Measurements from ENCODE around the gene FAM89B.
A peak's percentile ranks its signal among the peaks of the same experiment; 100 is the strongest.

The FAM89B gene

DNA sequence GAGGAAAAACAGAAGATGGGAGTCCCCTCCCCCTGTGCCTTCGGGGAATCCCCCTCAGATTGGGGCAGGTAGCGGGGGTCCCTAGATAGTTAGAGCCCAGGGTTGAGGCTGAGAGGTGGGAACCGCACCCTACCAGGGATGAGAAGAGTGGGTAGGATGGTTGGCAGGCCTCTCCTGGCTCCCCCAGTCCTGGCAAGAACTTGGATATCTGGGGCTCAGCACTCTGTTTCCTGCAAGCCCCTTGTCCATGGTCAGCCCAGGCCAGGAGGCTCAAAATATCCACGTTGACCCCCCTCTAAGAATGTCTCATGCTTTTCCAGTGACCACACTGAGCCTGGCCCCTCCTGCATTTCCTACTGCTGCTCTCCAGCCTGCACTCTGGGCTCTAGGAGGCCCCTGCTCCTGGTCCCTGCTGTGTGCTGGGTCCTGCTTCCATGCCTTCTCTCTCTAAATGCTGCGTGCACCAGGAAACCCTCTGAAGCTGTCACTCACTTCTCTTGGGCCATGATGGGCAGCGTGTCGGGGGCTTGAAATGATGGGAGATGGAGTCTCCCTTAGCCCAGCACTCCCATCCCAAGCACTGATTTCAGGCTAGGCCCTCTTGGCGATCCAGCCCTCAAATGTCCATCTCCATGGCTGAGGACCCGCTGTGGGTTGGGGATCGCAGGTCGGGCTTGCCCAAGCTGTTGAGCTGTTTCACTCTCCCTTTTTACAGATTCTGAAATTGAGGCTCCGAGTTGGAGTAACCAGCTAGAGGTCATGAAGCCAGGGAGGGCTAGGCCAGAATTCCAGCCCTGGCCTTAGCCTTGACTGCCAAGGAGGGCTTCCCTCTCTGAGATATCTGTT, 39.6 kb downstream of the FAM89B start:
- DNase-seq: peak in 1 of 4 experiments; percentile 33

DNA sequence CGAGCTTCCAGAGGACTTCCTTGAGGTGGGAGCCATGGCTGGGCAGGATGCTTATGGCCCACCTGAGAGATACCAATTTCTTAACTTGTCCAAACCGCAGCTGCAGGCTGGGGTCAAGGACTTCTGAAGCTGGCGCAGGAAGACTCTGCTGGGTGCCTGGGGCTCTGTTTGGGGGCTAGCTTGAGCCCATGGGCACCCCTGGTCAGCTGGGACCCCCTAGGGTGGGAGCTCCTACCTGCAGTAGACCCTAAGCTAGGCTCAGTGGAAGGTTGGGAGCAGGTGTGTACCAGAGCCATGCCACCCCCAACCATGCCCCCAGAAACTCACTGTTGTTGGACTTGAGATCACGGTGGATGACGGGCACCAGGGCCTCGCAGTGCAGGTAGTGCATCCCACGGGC, 40.4 kb downstream of the FAM89B start:
- DNase-seq: no peak

DNA sequence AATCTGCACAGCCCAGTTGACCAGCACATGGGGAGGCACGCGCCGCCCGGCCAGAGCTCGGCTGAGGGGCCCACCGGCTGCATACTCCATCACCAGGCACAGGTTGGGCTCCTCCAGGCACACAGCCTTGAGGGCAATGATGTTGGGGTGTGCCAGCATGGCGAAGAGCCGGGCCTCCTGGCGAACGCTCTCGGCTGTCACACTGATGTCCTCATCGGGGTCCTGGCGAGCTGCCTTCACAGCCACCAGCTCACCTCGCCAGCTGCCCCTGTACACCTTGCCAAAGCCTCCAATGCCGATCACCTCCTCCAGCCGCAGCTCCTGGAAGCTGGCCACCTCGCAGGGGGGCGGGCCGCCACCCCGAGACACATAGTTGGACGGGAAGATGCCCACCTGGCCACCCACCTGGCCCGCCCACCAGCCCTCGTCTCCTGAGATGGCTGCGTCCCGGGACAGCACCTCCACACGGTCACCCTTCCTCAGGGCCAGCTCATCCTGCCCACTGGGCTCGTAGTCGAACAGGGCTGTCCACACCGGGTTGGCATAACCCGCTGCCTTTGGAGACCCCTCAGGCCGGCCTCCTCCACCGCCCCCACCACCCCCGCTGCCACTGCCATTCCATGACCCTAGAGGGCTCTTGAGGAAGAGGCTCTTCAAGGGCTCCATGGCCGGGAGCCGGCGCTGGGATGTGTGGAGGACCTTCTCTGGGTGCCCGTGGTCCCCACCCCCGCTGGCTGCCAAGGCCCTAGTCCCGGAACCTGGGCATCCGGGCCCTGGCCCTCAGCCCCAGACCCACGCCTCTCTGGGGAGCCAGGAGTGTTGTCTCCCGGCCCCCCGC, 41.0 kb downstream of the FAM89B start:
- peak in 2 of 4 experiments; percentile 25 to 61 for DNase-seq

DNA sequence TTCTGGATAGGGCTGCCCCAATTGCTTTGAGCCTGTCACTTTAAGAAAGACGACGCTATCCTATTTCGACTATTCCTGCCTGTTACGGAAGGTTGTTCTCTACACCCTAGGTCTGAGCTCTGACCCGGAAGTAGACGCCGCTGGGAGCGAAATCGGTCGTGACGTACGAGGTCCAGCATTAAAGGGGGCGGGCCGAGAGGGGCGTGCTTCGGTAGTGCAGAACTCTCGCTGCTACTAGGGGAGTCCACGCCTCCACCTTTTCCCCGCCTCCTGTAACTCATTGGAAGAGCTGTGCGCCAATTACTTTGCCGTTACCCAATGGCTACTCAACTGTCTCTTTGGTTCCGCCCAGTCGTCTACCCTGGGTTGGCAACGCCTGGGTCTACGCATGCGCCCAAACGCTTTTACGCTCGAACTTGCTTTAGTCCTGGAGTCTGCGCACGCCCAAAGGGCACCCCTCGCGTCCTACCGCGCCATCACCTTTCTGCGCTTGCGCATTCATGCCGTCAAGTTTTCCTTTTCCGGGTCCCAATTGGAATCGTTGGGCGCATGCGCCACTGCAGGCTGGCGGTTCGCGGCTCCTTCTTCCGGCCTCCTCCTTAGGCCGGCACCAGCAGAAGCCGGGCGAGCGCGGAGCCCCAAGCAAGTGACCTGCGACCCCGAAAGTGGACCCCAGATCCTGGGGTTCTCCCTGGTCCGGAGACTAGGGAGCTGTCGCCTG, 43.1 kb downstream of the FAM89B start, which contains the start of gene PCNX3:
Gene PCNX3 (plus strand): TSS at position 548 of the 721 bp plus-strand sequence. CDS start 536 bp downstream, outside the sequence.
- DNase-seq: peak; percentile 100

DNA sequence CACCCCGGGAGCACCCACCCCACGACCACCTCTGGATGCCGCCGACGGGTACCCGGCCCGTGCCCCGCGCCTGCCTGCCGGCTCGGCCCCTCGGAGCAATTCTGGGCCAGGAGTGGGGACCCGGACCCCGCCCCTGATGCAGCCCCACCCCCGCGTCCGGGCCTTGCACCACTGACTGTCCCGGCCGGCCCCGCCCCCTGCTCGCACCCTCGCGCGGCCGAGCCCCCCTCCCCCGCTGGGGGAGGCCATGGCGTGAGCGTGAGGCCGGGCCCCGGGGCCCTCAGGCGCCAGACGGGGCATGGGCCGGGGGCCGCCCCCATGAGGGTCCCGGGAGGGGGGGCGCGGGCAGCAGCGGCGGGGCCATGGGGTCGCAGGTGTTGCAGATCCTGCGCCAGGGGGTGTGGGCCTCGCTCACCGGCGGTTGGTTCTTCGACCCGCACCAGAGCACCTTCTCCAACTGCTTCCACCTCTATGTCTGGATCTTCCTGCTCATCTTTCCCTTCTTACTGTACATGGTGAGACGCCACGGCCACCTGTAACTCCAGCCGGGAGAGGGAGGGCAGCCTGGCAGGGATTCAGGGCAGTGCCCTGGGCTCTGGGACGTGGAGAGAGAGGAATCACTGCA, 43.7 kb downstream of the FAM89B start:
- DNase-seq: peak in 2 of 4 experiments; percentile 40 to 56

DNA sequence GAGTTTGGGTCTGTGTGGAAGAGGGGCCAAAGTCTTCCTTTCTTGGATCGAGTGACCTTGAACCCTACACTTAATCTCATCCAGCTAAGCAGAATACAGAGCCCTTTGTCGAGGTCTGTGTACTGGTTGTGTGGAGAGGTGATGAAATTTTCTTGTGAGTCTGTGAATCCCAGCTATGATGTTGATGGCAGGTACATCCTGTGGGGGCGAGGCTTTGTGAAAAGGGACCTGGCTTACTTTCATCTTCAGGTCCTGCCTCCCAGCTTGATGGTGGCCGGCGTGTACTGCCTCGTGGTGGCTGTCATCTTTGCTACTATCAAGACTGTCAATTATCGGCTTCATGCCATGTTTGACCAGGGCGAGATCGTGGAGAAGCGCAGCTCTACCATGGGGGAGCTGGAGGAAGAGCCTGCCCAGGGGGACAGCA, 44.2 kb downstream of the FAM89B start:
- no peak for DNase-seq

DNA sequence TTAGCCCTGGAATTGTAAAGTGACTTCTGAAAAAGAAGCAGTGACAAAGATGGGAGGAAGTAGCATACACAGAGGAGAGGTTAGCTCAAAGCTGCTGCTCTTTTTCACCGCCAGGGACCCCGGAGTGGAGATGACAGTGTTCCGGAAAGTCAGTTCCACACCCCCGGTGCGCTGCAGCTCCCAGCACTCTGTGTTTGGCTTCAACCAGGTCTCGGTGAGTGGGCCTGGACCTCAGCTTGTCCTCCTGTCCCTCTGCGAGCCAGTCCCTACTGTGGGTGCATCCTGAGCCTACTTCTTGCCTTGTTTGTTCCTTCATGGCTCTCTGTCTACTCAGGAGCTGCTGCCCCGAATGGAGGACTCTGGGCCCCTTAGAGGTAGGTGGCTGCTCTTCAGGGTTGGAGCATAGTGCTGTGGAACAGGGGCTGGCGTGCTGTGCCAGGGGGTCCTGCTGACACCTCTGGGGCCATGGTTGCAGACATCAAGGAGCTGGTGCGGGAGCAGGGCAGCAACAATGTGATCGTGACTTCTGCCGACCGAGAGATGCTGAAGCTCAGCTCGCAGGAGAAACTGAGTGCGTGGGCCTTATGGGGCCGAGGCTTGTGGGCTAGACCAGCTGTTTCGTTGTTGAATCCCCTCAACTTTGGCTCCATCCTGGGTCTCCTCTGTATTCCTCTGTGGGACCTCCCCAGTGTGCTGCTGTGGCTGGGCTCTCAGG, 45.0 kb downstream of the FAM89B start:
- DNase-seq: no peak

DNA sequence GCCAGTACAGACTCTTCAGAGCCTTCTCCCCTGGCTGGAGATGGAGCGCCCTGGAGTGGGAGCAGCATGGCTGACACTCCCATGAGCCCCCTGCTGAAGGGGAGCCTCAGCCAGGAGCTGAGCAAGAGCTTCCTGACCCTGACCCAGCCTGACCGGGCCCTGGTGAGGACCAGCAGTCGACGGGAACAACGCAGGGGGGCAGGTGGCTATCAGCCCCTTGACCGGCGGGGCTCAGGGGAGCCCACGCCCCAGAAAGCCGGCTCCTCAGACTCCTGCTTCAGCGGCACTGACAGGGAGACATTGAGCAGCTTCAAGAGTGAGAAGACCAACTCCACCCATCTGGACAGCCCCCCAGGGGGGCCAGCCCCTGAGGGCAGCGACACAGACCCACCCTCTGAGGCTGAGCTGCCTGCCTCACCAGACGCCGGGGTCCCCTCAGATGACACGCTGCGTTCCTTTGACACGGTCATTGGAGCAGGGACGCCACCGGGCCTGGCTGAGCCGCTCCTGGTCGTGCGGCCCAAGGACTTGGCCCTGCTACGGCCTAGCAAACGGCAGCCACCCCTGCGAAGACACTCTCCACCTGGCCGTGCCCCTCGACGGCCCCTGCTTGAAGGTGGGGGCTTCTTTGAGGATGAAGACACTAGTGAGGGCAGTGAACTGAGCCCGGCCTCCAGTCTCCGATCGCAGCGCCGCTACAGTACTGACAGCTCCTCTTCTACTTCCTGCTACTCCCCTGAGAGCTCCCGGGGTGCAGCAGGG, 45.8 kb downstream of the FAM89B start:
- DNase-seq: no peak

DNA sequence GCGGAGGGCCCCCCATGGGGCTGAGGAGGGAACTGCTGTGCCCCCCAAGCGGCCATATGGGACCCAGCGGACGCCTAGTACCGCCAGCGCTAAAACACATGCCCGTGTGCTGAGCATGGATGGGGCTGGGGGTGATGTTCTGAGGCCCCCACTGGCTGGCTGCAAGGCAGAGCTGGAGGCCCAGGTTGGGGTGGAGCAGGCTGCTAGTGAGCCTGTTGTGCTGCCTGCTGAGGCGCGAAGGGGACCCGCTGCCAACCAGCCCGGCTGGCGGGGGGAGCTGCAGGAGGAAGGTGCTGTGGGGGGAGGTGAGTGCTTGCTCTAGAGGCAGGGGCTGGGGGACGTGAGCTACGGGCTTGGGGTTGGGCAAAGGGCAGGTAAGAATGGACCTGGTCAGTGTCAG, 46.4 kb downstream of the FAM89B start:
- no peak for DNase-seq

DNA sequence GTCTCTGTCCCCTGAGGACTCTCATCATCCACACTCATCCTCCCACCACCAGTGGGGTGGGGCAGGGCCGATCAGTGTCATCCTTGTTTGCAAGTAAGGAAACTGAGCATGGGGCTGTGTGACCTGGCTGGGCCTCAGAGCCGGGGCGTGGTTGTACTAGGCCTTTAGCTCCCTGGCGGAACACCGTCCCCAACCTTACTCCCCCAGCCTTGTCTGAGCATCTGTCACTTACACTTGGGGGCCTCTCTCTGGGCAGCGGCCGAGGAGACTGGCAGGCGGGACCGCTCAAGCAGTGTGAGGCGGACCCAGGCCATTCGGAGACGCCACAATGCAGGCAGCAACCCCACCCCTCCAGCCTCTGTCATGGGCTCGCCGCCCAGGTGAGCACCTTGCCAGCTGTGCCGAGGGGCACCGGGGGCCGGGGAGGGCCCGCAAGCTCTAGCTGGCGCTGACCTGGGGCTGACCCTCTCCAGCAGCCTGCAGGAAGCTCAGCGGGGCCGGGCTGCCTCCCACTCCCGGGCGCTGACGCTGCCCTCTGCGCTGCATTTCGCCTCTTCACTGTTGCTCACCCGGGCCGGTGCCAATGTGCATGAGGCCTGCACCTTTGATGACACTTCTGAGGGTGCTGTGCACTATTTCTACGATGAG, 47.1 kb downstream of the FAM89B start:
- DNase-seq: no peak

DNA sequence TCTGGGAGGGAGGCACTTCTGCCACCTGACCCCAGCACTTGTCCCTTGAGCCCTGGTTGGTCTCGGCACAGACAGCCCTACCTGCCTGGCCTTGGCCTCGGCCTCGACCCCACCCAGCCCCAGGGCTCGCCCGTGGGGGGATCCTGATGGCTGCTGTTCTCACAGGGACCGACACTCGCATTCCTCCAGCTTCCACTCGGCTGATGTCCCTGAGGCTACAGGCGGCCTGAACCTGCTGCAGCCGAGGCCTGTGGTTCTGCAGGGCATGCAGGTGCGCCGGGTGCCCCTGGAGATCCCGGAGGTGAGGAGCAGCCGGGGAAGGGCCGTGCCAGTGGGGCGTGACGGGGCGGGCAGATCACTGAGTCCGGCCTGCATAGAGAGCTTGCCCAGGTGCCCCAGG, 48.3 kb downstream of the FAM89B start:
- no peak for DNase-seq

DNA sequence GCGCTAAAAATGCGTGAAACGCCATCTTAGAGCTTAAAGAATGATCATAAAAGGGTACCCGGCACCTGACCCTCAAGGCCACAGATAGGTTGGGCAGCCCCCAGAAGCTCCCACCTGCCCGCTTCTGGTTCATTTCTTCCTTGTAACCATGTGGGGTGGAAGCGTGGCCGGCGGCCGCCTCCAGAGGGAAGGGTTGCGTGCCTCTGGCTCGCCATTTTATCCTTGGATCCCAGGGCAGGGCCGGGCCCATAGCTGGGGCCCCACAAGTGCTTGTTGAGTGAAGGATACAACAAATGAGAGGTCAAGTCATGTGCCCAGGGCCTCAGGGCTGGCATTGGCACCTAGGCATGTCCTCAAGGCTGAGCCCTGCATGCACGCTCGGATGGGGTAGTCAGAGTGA, 49.1 kb downstream of the FAM89B start:
- no peak for DNase-seq

DNA sequence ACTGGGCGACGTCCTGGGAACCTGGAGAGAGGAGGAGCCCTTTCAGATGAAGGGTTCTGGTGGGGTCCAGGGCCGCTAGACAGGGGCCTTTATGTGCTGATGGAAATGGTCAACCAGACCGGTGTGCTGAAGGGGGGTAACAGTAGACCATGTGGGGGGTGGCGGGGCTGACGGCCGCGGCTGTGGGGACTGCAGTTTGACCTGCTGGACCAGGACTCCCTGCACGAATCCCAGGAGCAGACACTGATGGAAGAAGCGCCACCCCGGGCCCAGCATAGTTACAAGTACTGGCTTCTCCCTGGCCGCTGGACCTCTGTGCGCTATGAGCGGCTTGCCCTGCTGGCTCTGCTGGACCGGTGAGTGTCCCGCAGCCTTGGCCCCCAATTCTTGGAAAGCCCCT, 49.7 kb downstream of the FAM89B start:
- no peak for DNase-seq

DNA sequence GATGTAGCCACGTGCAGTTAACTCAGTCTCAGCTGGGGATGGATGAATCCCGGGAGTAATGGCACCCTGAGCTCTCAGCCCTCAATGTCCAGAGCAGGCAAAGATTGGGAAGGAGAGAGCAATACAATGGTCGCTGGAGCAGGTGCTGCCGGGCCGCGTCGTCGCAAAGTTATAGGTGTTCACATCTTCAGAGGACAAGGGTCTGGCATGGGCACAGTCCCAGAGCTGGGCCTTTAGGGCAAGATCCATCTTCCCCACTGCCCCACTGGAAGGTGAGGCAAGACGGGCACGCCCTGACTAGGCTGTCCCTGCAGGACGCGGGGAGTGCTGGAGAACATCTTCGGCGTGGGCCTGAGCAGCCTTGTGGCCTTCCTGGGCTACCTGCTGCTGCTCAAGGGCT, 50.8 kb downstream of the FAM89B start:
- DNase-seq: no peak

Measured in suppressor macrophage (primary cell).